ENCODE data around the gene AFDN.

Gene AFDN

GRCh38 chr6:167796192-167796981 lies 30.3 kb upstream of the AFDN start:
- DNase-seq = no peak

DNA sequence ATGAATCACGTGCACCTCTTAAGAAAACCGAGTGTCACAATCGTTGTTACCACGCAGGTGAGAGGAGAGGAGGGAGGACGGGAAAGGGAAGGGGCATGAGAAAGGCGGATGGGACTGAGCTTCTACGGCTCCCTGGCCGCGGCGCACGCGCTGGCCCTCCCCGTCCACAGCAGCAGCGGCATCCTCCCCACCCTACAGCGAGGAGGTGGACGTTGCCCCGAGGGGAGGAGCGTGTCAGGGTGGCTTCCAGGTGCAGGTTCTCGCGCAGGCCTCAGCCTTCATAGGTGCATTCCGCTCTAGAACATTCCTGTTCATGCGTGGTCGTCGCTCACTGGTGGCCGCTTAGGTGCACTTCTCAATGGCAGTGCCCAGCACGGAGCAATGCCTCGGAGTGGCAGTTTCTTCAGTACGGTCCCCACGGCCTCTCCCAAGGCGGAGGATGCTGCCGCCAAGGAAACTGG lies 29.7 kb upstream of the AFDN start:
- no peak for DNase-seq

DNA sequence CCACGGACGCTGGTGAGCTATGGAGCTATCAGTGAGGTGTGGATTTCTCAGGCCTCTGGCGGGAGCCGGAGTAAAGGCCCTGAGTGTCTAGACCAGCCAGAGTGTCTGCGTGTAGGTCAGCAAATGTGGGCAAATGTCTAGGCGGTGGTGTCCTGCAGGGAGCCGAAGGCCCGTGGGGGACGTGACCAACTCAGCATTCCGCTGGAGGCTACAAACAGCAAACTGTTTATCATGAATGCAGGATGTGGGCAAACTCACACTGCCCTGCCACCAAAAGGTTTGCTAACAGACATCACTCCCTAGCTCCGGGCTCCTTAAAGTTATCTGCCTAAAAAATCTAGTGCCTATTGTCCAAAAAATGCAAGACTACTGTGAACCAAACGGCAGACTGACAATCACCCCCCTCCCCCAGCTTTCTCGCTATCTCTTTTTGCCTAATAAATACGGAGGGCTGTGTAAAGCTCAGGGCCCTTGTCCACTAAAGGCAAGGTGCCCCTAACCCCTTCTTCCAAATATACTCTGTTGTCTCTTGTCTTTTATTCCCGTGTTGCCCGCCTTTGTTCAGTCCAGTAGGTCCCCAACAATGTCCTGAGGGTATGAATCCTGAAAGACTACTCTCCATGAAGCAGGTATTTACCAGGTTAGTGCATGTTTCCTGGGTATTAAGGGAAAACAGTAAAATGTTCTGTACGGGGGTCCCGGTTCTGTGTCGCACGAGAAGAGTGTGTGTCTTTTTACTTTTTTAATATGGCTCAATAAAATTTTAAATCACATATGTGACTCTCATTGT lies 29.0 kb upstream of the AFDN start:
- DNase-seq = no peak

DNA sequence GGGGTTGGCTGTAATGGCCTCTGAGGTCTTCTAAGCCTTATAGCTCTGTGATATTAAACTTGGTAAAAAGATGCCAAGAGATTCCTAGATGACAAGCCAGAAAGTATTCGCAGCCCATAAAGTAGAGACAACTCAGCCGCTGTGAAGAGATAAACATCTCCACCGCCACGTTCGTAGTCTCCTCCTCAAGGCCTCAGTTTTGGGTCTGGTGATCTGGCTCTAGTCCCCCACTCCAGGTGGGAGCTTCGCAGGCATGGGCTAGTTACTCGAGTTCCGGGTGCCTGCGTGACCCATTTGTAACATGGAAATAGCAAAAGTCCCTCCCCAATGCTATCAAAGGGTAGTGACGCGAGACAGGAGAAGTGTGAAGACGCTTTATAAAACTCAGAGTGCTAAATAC lies 28.3 kb upstream of the AFDN start:
- no peak for DNase-seq

DNA sequence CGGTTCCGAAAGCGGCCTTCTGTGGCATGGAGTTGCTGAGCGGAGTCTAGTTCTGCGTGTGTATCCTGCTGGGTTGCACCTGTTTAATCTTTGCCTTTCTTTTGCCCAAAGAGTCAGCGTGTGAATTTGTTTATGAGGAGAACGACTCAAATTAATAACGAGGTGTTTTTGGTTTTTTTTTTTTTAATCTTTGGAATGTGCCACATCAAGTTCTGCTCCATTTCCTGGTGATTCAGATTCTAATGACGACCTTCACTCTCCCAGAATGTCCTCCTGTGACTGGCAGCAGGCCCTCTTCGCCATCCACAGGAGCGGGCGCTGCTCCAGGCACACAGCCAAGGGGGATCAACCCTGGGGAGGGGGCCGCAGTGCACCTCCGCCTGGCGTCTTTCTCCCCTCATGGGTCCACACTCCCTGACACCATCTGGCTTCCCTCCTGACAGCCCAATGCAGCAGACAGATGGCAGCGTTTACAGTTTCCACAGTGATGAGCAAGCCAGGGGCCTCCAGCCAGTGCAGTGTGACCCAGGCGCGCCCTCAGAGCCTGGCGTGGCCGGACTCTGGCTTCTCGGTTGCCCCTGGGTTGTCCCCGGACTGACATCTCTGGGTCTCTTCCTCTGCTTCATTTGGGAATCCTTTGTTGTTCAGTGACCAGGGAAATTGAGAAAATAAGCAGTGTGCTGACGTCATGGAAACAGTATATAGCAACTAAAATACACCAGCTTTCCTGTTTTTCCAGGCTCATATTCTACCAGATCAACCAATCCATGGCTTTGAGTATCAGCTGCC lies 27.5 kb upstream of the AFDN start:
- DNase-seq = no peak

- no peak for DNase-seq
Observed at GRCh38 chr6:167800549-167800948, 26.2 kb upstream of the AFDN start.

- DNase-seq = no peak
Observed at GRCh38 chr6:167801263-167801662, 25.4 kb upstream of the AFDN start.

DNA sequence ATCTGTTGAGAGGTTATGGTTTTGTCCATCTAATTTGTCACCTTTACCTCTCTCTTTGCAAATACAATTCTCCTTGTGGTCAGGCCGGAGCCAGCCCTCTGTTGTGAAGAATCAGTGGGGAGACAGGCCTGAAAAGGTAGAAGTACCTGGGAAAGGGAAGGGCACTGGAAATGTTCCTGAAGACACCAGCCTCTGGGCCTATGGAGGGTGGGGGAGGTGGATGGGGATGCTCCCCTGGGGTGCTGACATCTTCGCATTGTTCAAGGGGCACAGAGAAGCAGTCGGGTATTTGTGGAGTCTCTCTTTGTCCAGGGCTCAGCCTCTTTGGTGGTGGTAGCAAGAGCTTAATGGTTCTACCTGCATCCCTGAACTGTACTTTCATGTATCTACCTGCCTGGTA lies 24.4 kb upstream of the AFDN start:
- DNase-seq = no peak

- no peak for DNase-seq
Observed at GRCh38 chr6:167803816-167804215, 22.9 kb upstream of the AFDN start.

DNA sequence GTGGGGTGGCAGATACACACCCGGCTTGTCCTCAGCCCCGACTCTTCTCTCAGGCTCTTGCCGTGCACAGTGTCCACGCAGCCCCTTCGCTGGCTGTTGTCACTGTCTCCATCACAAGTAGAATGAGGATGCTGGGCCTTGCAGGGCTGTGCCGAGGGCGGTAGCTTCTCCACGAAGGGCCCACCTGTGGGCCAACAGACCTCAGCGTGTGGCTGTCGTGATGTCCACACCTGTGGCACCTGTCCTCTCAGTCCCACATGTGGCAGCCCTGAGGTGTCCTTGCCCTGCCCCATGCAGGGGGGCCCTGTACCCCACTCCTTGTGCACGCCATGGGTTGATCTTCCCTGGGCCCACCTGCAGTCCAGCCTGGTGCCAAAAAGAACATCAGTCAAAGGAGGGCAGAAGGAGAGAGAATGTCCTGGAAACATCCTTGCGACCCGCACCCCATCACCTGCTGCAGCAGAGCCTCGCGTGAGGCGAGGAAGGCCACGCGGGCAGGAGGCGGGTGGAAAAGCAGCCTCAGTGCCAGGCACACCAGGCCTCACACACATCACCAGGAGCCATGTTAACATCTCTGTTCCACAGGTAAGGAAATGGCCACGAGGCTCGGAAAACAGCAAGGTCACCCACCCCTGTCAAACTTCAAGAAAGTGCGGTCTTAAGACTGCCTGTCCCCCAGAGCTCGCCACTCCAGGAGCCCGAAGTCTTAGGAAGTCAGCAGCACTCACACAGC lies 22.3 kb upstream of the AFDN start:
- DNase-seq = no peak

DNA sequence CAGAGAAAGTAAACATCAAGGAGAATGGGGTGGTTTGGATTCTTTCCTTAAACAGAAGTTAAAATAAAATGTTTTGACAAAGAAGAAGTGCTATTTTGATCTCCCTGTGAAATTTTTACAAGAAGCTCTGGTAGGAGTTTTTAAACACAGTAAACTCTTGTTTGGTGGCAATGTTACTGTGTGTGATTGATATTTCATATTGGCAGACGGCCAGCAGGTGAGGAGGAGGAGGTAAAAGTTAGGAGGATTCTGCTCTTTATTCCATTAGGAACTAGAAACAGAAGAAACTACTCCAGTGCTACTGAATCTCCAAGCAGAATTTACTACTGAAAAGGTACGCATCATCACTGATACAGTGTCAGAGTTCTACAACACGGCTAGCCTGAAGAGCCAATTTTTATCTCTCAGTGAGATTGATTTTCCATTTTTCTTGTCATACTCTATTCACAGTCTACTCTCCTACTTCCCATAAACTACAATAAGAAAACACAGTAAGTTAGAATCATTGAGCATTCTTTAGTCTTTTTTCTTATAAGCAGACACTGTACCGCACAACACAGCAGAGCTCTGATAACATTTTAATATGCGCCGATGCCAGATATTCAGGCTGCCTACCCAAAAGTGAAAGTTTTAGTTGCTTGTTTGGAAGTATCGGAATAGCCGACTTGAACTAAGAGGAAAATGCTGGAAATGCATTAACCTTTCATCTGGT lies 21.2 kb upstream of the AFDN start:
- no peak for DNase-seq

DNA sequence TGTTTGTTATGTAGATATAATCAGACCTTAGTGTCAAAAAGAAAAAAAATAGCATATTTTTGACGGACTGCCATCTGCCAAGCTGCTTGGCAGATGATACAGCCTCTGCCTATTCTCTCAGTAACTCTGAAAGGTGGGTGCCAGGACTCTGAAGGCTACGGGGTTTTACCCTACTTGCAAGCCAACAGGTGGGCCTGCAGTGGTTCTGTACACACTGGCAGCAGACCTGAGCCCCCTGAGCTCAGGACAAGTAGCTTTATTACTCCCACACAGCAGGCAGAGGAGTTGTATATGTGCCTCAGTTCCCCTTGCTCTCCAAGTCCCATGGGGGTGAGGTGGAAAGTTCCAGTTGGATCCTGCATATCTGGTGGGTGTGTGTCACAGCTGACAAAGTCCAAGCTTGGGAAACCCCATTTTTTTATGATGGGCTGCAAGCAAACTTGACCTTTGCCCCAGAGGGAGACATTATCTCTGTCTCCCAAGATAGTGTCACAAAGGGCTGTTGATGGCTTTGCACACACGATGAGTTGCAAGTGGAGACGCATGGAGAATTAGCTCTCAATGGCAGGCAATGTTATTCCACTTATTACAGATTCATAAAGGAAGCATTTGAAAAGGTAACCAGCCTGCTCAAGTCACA lies 20.5 kb upstream of the AFDN start:
- DNase-seq = no peak

GRCh38 chr6:167807200-167807599 lies 19.5 kb upstream of the AFDN start:
- DNase-seq = no peak

DNA sequence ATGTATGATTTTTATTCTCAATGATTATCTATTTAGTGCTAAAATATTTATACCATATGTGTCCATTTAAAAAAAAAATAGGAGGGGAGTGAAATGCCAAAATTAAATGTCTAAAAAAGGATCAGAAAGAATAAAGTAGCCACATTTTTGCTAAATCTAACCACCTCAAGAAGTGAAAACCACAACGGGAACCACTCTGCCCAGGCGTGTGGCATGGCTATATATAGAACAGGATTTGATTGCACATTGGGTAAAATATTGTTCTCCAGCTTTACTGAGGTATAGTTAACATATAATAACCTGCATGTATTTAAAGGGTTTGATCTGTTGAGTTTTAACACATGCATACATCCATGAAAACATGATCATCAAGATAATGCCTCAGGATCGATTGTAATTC lies 19.0 kb upstream of the AFDN start:
- DNase-seq = no peak

DNA sequence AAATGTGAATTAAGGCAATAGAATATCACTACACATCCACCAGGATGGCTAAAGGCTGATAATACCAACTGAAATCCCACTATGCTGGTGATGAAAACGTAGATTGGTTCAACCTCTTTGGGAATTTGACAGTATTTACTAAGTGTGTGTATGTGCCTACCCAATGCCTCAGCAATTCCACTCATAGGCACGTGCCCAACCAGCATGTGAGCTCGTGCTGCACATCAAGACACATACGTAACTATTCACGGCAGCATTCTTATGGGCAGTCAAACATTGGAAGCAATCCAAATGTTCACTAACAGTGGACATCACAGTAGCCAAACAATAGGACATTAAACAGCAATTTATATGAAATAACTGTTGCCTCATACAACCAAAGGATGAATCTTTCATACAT lies 15.7 kb upstream of the AFDN start:
- no peak for DNase-seq

GRCh38 chr6:167811442-167812087 lies 15.1 kb upstream of the AFDN start:
- no peak for DNase-seq

GRCh38 chr6:167812088-167812487 lies 14.6 kb upstream of the AFDN start:
- DNase-seq = no peak

- DNase-seq = no peak
Observed at GRCh38 chr6:167815296-167815980, 11.3 kb upstream of the AFDN start.

- DNase-seq = no peak
Observed at GRCh38 chr6:167817016-167817415, 9.7 kb upstream of the AFDN start.

DNA sequence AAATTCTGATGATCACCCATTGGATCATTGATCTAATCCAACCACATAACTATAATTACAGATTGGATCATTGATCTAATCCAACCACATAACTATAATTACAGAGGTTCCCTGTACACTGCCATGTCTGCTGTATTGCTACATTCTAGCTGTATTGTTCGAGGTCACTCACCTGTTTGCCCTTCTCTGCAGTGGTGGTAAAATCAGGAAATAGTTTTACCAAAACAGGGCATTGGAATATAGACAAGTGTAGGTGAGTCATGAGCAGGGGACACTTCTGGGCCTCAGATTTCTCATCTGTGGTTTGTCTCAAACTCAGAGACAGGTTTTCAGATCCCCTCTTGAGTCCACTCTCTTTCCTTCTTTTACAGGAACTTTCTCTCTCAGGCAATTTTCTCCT lies 9.0 kb upstream of the AFDN start:
- DNase-seq = no peak
